ENCODE data around the gene TRAF3. TPM values are rescaled to one million over a fixed set of nuclear protein-coding genes. Genes with fewer than 3 reads are reported as not detected.
"Not testable (repeated sequence)": the region's sequence is repeated elsewhere in the genome, so short reads cannot be mapped to it uniquely, and the experiment has no call there.

The TRAF3 gene
- total RNA-seq, 1 experiment from 2014 or later, result 11.2 TPM

- TF ChIP-seq PREB (CRISPR knock-in tag; IDR thresholded peaks at IDR 0.05; ENCODE audit: borderline replicate concordance) (no peak), CTCF (IDR thresholded peaks at IDR 0.05) (no peak), ZNF396 (CRISPR knock-in tag; IDR thresholded peaks at IDR 0.05; ENCODE audit: borderline replicate concordance) (no peak), GRHL2 (CRISPR knock-in tag; IDR thresholded peaks at IDR 0.05; ENCODE audit: insufficient replicate concordance, severe bottlenecking) (no peak), FOXK1 (CRISPR knock-in tag; IDR thresholded peaks at IDR 0.05) (no peak), TEAD1 (CRISPR knock-in tag; IDR thresholded peaks at IDR 0.05) (no peak)
- TF ChIP-seq, protein P1, sequence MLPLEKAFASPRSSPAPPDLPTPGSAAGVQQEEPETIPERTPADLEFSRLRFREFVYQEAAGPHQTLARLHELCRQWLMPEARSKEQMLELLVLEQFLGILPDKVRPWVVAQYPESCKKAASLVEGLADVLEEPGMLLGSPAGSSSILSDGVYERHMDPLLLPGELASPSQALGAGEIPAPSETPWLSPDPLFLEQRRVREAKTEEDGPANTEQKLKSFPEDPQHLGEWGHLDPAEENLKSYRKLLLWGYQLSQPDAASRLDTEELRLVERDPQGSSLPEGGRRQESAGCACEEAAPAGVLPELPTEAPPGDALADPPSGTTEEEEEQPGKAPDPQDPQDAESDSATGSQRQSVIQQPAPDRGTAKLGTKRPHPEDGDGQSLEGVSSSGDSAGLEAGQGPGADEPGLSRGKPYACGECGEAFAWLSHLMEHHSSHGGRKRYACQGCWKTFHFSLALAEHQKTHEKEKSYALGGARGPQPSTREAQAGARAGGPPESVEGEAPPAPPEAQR (CRISPR knock-in tag; IDR thresholded peaks at IDR 0.05), result no peak
Observed at GRCh38 chr14:102873546-102874061, 96.4 kb downstream of the TRAF3 start (continued).

DNA sequence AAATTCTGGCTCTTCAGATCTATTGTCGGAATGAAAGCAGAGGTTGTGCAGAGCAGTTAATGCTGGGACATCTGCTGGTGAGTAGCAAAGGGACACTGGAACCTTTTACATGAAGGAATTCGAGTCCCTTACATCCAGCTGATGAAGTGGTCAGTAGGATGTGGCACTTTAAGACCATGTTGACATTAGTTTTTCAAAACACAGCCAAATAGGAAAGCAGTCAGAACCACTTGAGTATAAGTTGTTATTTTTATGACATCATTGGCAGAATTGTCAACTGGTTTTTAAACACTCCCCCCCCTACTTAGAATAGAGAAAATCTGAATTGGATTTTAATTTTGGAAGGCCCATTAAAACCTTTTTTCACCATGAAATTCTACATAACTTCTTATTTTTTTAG, 98.4 kb downstream of the TRAF3 start:
- H3K27ac Mint-ChIP-seq, result no peak overlapping the region
- H3K27me3 Mint-ChIP-seq (ENCODE audit: low read depth), result no peaks in the 10 kb centered on the region
- CTCF ChIA-PET, result no interaction called here
- H3K9me3 Mint-ChIP-seq, result no peaks in the 10 kb centered on the region
- H3K36me3 Mint-ChIP-seq, result no peaks in the 10 kb centered on the region
- ATAC-seq (no peak), DNase-seq (ENCODE audit: low spot score) (no peak)
- no peaks in the 10 kb centered on the region for H3K4me1 Mint-ChIP-seq
- H3K4me3 Mint-ChIP-seq, result no peak overlapping the region
- TF ChIP-seq SMAD4 (CRISPR knock-in tag; IDR thresholded peaks at IDR 0.05), result no peak
- no peak for TF ChIP-seq ESRRA (CRISPR knock-in tag; IDR thresholded peaks at IDR 0.05; ENCODE audit: borderline replicate concordance)
- POLR2A ChIA-PET, result no interaction called here

DNA sequence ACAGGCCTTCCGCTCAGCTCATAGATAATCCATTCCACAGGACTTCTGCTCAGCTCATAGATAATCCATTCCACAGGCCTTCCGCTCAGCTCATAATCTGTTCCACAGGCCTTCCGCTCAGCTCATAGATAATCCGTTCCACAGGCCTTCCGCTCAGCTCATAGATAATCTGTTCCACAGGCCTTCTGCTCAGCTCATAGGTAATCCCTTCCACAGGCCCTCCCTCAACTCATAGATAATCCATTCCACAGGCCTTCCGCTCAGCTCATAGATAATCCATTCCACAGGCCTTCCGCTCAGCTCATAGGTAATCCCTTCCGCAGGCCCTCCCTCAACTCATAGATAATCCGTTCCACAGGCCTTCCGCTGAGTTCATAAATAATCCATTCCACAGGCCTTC, 100.3 kb downstream of the TRAF3 start:
- POLR2A ChIA-PET; DNase-seq (ENCODE audit: low spot score); H3K4me1 Mint-ChIP-seq; H3K9me3 Mint-ChIP-seq; H3K4me3 Mint-ChIP-seq; H3K36me3 Mint-ChIP-seq; H3K27ac Mint-ChIP-seq; ATAC-seq; H3K27me3 Mint-ChIP-seq (ENCODE audit: low read depth): not testable (repeated sequence)
- CTCF ChIA-PET, result interaction anchor here (1.6 kb wide), 1 partner anchor 92 kb away, joined by 4 read pairs; no protein-coding TSS in a partner anchor

DNA sequence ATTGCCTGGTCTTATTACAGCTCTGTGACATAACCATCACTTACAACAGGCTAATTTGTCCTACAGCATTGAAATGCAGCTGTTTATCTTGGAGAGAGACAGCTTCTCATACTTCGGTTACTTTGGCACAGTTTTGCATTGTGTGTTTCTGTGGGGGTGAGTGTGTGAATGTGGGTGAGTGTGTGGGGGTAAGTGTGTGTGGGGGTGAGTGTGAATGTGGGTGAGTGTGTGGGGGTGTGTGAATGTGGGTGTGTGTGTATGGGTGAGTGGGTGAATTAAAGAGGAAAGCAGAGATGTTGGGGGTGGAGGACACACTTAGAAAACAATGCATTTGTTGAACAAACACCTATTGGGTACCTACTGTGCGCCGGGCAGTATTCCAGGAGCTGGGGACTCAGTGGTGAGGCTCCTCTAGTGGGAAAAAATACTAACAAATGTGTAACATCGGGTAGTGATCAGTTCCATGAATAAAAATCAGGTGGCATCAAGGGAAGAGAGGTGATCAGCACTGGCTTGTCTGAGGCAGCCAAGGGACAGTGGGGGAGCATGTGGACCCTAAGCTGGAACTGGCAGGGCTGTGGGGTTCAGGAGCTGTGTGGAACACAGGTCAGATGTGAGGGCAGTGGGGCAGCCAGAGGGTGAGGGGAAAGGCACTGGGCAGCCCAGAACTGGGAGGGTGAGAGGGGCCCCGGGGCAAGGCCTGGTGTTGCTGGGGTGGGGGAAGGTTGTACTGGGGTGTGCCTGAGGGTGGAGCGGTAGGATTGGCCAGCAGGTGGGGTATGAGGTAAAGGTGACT, 101.1 kb downstream of the TRAF3 start:
- peak; percentile 81 for ATAC-seq
- CTCF ChIA-PET, result interaction anchor here (0.6 to 1.6 kb wide), 10 partner anchors 9 to 357 kb away, joined by 3 to 7 read pairs (median 4); no protein-coding TSS in a partner anchor
- H3K36me3 Mint-ChIP-seq, result no peaks in the 10 kb centered on the region
- no peak for TF ChIP-seq CREB1 (CRISPR knock-in tag; IDR thresholded peaks at IDR 0.05)
- TF ChIP-seq, protein P2, sequence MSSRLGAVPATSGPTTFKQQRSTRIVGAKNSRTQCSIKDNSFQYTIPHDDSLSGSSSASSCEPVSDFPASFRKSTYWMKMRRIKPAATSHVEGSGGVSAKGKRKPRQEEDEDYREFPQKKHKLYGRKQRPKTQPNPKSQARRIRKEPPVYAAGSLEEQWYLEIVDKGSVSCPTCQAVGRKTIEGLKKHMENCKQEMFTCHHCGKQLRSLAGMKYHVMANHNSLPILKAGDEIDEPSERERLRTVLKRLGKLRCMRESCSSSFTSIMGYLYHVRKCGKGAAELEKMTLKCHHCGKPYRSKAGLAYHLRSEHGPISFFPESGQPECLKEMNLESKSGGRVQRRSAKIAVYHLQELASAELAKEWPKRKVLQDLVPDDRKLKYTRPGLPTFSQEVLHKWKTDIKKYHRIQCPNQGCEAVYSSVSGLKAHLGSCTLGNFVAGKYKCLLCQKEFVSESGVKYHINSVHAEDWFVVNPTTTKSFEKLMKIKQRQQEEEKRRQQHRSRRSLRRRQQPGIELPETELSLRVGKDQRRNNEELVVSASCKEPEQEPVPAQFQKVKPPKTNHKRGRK (CRISPR knock-in tag; IDR thresholded peaks at IDR 0.05; ENCODE audit: borderline replicate concordance), result no peak
- TF ChIP-seq, protein P3, sequence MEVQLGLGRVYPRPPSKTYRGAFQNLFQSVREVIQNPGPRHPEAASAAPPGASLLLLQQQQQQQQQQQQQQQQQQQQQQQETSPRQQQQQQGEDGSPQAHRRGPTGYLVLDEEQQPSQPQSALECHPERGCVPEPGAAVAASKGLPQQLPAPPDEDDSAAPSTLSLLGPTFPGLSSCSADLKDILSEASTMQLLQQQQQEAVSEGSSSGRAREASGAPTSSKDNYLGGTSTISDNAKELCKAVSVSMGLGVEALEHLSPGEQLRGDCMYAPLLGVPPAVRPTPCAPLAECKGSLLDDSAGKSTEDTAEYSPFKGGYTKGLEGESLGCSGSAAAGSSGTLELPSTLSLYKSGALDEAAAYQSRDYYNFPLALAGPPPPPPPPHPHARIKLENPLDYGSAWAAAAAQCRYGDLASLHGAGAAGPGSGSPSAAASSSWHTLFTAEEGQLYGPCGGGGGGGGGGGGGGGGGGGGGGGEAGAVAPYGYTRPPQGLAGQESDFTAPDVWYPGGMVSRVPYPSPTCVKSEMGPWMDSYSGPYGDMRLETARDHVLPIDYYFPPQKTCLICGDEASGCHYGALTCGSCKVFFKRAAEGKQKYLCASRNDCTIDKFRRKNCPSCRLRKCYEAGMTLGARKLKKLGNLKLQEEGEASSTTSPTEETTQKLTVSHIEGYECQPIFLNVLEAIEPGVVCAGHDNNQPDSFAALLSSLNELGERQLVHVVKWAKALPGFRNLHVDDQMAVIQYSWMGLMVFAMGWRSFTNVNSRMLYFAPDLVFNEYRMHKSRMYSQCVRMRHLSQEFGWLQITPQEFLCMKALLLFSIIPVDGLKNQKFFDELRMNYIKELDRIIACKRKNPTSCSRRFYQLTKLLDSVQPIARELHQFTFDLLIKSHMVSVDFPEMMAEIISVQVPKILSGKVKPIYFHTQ (CRISPR knock-in tag; IDR thresholded peaks at IDR 0.05), result no peak
- no peak for TF ChIP-seq MXD4 (CRISPR knock-in tag; IDR thresholded peaks at IDR 0.05; ENCODE audit: borderline replicate concordance)
- no peak for TF ChIP-seq TCF7 (CRISPR knock-in tag; IDR thresholded peaks at IDR 0.05; ENCODE audit: low read depth)
- TF ChIP-seq ZNF317 (CRISPR knock-in tag; IDR thresholded peaks at IDR 0.05; ENCODE audit: borderline replicate concordance, low read depth), result no peak
- TF ChIP-seq, protein P4, sequence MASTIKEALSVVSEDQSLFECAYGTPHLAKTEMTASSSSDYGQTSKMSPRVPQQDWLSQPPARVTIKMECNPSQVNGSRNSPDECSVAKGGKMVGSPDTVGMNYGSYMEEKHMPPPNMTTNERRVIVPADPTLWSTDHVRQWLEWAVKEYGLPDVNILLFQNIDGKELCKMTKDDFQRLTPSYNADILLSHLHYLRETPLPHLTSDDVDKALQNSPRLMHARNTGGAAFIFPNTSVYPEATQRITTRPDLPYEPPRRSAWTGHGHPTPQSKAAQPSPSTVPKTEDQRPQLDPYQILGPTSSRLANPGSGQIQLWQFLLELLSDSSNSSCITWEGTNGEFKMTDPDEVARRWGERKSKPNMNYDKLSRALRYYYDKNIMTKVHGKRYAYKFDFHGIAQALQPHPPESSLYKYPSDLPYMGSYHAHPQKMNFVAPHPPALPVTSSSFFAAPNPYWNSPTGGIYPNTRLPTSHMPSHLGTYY (CRISPR knock-in tag; IDR thresholded peaks at IDR 0.05), result no peak

More for the DNA sequence above, 101.1 kb downstream of the TRAF3 start:
- Mint-ChIP-seq H3K4me3 (no peak overlapping the region), H3K4me1 (no peaks in the 10 kb centered on the region), H3K9me3 (no peaks in the 10 kb centered on the region), H3K27ac (no peak overlapping the region), H3K27me3 (ENCODE audit: low read depth) (no peaks in the 10 kb centered on the region)
- POLR2A ChIA-PET, result no interaction called here
- peak; percentile 38 for DNase-seq (ENCODE audit: low spot score)

Data from WTC11 (cell line).